ENCODE data around the gene EPC2.

Gene EPC2

DNA sequence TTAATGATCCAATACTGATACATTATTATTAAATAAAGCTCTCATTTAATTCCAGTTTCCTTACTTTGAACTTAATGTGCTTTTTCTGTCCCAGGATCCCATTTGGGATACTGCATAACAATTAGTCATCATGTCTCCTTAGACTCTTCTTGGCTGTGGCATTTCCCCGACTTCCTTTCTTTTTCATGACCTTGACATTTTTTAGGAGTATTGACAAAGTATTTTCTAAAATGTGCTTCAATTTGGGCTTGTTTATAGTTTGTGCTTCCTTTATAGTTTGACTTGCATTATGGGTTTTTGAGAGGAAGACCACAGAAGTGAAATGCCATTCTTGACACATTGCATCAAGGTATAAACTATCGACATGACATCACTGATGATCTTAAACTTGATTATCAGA, 184.4 kb downstream of the EPC2 start:
- Histone ChIP-seq H3K36me3 (ENCODE audit: insufficient read depth, low read length) (no peaks in the 10 kb centered on the region), H2AFZ (ENCODE audit: low read length) (no peak overlapping the region), H3K79me2 (ENCODE audit: insufficient read depth, low read length) (no peaks in the 10 kb centered on the region), H3K4me1 (ENCODE audit: insufficient read depth, low read length, poor library complexity, severe bottlenecking) (no peaks in the 10 kb centered on the region), H4K20me1 (ENCODE audit: insufficient read depth, low read length, poor library complexity, severe bottlenecking) (no peaks in the 10 kb centered on the region), H3K9me3 (ENCODE audit: insufficient read depth, low read depth, low read length) (no peaks in the 10 kb centered on the region), H3K9me2 (replicated peaks; ENCODE audit: low read depth, low read length) (no peaks in the 10 kb centered on the region), H3K9ac (ENCODE audit: low read depth, low read length, poor library complexity, severe bottlenecking) (no peak overlapping the region), H3K4me3 (ENCODE audit: low read length, poor library complexity, severe bottlenecking) (no peak overlapping the region), H3K27me3 (ENCODE audit: insufficient read depth, low read length, poor library complexity, severe bottlenecking) (no peaks in the 10 kb centered on the region), H3F3A (ENCODE audit: low read depth) (no peaks in the 10 kb centered on the region), H3K4me2 (ENCODE audit: low read depth, low read length, poor library complexity, severe bottlenecking) (no peak overlapping the region)
- no peak for TF ChIP-seq EZH2phosphoT487 (IDR thresholded peaks at IDR 0.05; ENCODE audit: borderline replicate concordance)
- TF ChIP-seq, protein P1, sequence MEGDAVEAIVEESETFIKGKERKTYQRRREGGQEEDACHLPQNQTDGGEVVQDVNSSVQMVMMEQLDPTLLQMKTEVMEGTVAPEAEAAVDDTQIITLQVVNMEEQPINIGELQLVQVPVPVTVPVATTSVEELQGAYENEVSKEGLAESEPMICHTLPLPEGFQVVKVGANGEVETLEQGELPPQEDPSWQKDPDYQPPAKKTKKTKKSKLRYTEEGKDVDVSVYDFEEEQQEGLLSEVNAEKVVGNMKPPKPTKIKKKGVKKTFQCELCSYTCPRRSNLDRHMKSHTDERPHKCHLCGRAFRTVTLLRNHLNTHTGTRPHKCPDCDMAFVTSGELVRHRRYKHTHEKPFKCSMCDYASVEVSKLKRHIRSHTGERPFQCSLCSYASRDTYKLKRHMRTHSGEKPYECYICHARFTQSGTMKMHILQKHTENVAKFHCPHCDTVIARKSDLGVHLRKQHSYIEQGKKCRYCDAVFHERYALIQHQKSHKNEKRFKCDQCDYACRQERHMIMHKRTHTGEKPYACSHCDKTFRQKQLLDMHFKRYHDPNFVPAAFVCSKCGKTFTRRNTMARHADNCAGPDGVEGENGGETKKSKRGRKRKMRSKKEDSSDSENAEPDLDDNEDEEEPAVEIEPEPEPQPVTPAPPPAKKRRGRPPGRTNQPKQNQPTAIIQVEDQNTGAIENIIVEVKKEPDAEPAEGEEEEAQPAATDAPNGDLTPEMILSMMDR (conservative IDR thresholded peaks at IDR 0.05; ENCODE audit: low read length), result no peak

DNA sequence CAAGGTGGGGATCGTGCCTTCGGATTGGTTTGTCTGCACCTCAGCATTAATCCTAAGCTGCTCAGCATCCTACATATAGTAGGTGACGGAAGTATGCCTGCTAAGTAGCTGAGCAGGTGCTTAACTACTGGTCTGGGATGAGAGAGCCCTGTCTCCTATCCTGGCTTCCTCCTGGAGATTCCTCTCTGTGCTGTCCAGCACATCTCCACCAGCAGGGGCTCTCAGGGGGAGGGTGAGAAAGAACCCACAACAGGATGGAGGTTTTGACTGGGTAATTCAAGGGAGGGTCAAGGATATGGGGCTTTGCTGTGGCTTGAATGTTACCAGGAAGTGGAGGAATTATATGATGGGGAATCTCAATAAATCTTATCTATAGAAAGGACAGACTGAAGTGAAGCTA, 185.1 kb downstream of the EPC2 start:
- no peak overlapping the region for H3K4me3 ChIP-seq (ENCODE audit: low read length, poor library complexity, severe bottlenecking)
- H3K4me1 ChIP-seq (ENCODE audit: insufficient read depth, low read length, poor library complexity, severe bottlenecking), result no peaks in the 10 kb centered on the region
- H3K79me2 ChIP-seq (ENCODE audit: insufficient read depth, low read length), result no peaks in the 10 kb centered on the region
- no peaks in the 10 kb centered on the region for H4K20me1 ChIP-seq (ENCODE audit: insufficient read depth, low read length, poor library complexity, severe bottlenecking)
- TF ChIP-seq, protein P1 (conservative IDR thresholded peaks at IDR 0.05; ENCODE audit: low read length), result no peak
- no peak for TF ChIP-seq EZH2phosphoT487 (IDR thresholded peaks at IDR 0.05; ENCODE audit: borderline replicate concordance)
- H3K4me2 ChIP-seq (ENCODE audit: low read depth, low read length, poor library complexity, severe bottlenecking), result no peak overlapping the region
- no peaks in the 10 kb centered on the region for H3K27me3 ChIP-seq (ENCODE audit: insufficient read depth, low read length, poor library complexity, severe bottlenecking)
- no peak overlapping the region for H2AFZ ChIP-seq (ENCODE audit: low read length)
- no peaks in the 10 kb centered on the region for H3K9me3 ChIP-seq (ENCODE audit: insufficient read depth, low read depth, low read length)
- no peaks in the 10 kb centered on the region for H3K36me3 ChIP-seq (ENCODE audit: insufficient read depth, low read length)
- no peak overlapping the region for H3K9ac ChIP-seq (ENCODE audit: low read depth, low read length, poor library complexity, severe bottlenecking)
- H3F3A ChIP-seq (ENCODE audit: low read depth), result no peaks in the 10 kb centered on the region
- no peaks in the 10 kb centered on the region for H3K9me2 ChIP-seq (replicated peaks; ENCODE audit: low read depth, low read length)

GRCh38 chr2:148832637-148833036, 188.1 kb downstream of the EPC2 start:
- no peaks in the 10 kb centered on the region for H3K9me3 ChIP-seq (ENCODE audit: insufficient read depth, low read depth, low read length)
- TF ChIP-seq, protein P1 (conservative IDR thresholded peaks at IDR 0.05; ENCODE audit: low read length), result no peak
- no peak for TF ChIP-seq EZH2phosphoT487 (IDR thresholded peaks at IDR 0.05; ENCODE audit: borderline replicate concordance)
- no peaks in the 10 kb centered on the region for H4K20me1 ChIP-seq (ENCODE audit: insufficient read depth, low read length, poor library complexity, severe bottlenecking)
- no peaks in the 10 kb centered on the region for H3K36me3 ChIP-seq (ENCODE audit: insufficient read depth, low read length)
- H3F3A ChIP-seq (ENCODE audit: low read depth), result no peaks in the 10 kb centered on the region
- H3K4me3 ChIP-seq (ENCODE audit: low read length, poor library complexity, severe bottlenecking), result no peak overlapping the region
- H3K4me1 ChIP-seq (ENCODE audit: insufficient read depth, low read length, poor library complexity, severe bottlenecking), result no peaks in the 10 kb centered on the region
- no peak overlapping the region for H3K4me2 ChIP-seq (ENCODE audit: low read depth, low read length, poor library complexity, severe bottlenecking)
- H3K9me2 ChIP-seq (replicated peaks; ENCODE audit: low read depth, low read length), result no peaks in the 10 kb centered on the region
- H3K27me3 ChIP-seq (ENCODE audit: insufficient read depth, low read length, poor library complexity, severe bottlenecking), result no peaks in the 10 kb centered on the region
- H3K9ac ChIP-seq (ENCODE audit: low read depth, low read length, poor library complexity, severe bottlenecking), result no peak overlapping the region
- H2AFZ ChIP-seq (ENCODE audit: low read length), result no peak overlapping the region
- H3K79me2 ChIP-seq (ENCODE audit: insufficient read depth, low read length), result no peaks in the 10 kb centered on the region
